ENCODE results near the gene NEURL3.
A peak's percentile ranks its signal among the peaks of the same experiment; 100 is the strongest.
"Not testable (repeated sequence)": the region's sequence is repeated elsewhere in the genome, so short reads cannot be mapped to it uniquely, and the experiment has no call there.

The NEURL3 gene

GRCh38 chr2:96505231-96505889 is at the start of gene NEURL3:
Gene NEURL3 (minus strand): TSS chr2:96505357. CDS start chr2:96505286, 71 bp downstream.
- TF ChIP-seq ZFX (IDR thresholded peaks at IDR 0.05; ENCODE audit: borderline replicate concordance): no peak
- peak within 1 kb of the TSS; percentile 77 for H3K27ac ChIP-seq

GRCh38 chr2:96554293-96555145 is 49.4 kb upstream of the NEURL3 start:
- H3K27ac ChIP-seq: no peak overlapping the region
- no peak for TF ChIP-seq ZFX (IDR thresholded peaks at IDR 0.05; ENCODE audit: borderline replicate concordance)
- TF ChIP-seq, protein P1, sequence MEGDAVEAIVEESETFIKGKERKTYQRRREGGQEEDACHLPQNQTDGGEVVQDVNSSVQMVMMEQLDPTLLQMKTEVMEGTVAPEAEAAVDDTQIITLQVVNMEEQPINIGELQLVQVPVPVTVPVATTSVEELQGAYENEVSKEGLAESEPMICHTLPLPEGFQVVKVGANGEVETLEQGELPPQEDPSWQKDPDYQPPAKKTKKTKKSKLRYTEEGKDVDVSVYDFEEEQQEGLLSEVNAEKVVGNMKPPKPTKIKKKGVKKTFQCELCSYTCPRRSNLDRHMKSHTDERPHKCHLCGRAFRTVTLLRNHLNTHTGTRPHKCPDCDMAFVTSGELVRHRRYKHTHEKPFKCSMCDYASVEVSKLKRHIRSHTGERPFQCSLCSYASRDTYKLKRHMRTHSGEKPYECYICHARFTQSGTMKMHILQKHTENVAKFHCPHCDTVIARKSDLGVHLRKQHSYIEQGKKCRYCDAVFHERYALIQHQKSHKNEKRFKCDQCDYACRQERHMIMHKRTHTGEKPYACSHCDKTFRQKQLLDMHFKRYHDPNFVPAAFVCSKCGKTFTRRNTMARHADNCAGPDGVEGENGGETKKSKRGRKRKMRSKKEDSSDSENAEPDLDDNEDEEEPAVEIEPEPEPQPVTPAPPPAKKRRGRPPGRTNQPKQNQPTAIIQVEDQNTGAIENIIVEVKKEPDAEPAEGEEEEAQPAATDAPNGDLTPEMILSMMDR (IDR thresholded peaks at IDR 0.05): peak; percentile 98

DNA sequence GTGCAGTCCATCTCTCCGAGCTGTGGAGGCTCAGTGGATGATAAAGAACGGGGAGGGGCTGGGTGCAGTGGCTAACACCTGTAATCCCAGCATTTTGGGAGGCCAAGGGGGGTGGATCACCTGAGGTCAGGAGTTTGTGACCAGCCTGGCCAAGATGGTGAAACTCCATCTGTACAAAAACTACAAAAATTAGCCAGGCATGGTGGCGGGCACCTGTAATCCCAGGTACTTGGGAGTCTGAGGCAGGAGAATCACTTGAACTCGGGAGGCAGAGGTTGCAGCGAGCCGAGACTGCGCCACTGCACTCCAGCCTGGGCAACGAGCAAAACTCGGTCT is 48.8 kb upstream of the NEURL3 start:
- not testable (repeated sequence) for H3K27ac ChIP-seq

DNA sequence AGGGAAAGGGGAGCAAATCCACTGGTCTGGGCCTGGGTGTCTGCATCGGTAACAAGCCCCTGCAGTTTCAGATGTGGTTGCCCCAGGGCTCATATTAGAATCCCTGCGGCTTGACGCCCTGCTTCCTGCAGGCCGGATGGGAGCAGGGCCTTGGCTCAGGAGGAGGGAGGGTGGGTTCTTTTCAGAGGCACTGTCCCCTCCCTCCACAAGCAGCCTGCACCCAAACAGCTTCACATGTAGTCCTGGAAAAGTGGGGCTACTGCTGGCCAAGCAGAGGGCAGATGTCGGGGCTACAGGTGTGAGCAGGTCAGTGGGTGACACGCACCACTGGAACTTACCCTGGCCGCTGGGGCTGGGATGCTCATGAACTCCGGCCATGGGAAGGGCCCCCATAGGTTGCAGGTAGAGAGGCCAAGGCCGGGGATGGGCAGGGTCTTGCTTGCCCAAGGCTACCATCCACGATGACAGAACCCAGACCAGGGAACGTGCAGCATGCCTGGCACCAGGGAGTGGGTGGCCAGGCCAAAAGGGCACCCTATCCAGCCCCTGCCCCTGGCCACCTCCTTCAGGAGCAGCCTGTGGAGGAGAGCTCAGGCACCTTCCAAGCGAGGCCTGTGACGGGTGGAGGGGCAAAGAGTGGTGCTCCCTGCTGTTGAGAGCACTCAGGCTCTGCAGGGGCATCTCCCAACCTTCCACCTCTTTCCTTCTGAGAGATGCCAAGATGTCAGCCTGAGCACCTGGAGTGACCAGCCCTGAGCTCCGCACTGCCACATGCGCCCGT is 48.2 kb upstream of the NEURL3 start:
- TF ChIP-seq, protein P1 (IDR thresholded peaks at IDR 0.05): no peak
- no peak for TF ChIP-seq ZFX (IDR thresholded peaks at IDR 0.05; ENCODE audit: borderline replicate concordance)
- no peak overlapping the region for H3K27ac ChIP-seq

- TF ChIP-seq ZFX (IDR thresholded peaks at IDR 0.05; ENCODE audit: borderline replicate concordance): no peak
- TF ChIP-seq, protein P1 (IDR thresholded peaks at IDR 0.05): no peak
- no peak overlapping the region for H3K27ac ChIP-seq
Observed at GRCh38 chr2:96552315-96553175, 47.4 kb upstream of the NEURL3 start.

GRCh38 chr2:96551605-96552314 is 46.6 kb upstream of the NEURL3 start:
- no peak overlapping the region for H3K27ac ChIP-seq
- no peak for TF ChIP-seq ZFX (IDR thresholded peaks at IDR 0.05; ENCODE audit: borderline replicate concordance)
- TF ChIP-seq, protein P1 (IDR thresholded peaks at IDR 0.05): no peak

- no peak for TF ChIP-seq ZFX (IDR thresholded peaks at IDR 0.05; ENCODE audit: borderline replicate concordance)
- TF ChIP-seq, protein P1 (IDR thresholded peaks at IDR 0.05): no peak
- peak overlapping the region; percentile 12; the same call in 1 of the 2 replicates for H3K27ac ChIP-seq
Observed at GRCh38 chr2:96550787-96551604, 45.8 kb upstream of the NEURL3 start.

Measured in 22Rv1 (cell line).